KMS-11 (cell line): ENCODE results near the gene DDAH1.

Experiments used
- H2AFZ ChIP-seq: fragments of 200-600 bp; sonication (generic); 2 replicates; pipeline ENCODE4 v1.6.1; 2016; ENCODE audit warnings: antibody characterized with exemption, mixed run types, low read depth
- H3K27ac ChIP-seq: fragments of 200-600 bp; sonication (generic); 2 replicates; pipeline ENCODE4 v1.6.1; 2016; ENCODE audit warnings: mild to moderate bottlenecking, mixed run types
- H3K27me3 ChIP-seq: fragments of 200-600 bp; sonication (generic); 2 replicates; pipeline ENCODE4 v1.6.1; 2017; ENCODE audit warnings: mild to moderate bottlenecking, low read depth, mixed run types, moderate library complexity; ENCODE audit not compliant: insufficient read depth
- H3K36me3 ChIP-seq: fragments of 200-600 bp; sonication (generic); 2 replicates; pipeline ENCODE4 v1.6.1; 2017; ENCODE audit warnings: mild to moderate bottlenecking, mixed run types; ENCODE audit not compliant: insufficient read depth
- H3K4me1 ChIP-seq: fragments of 200-600 bp; sonication (generic); 2 replicates; pipeline ENCODE4 v1.6.1; 2016; ENCODE audit warnings: mild to moderate bottlenecking, low read depth, mixed run types; ENCODE audit not compliant: poor library complexity, severe bottlenecking
- H3K4me2 ChIP-seq: fragments of 200-600 bp; sonication (generic); 2 replicates; pipeline ENCODE4 v1.7.0; 2016; ENCODE audit warnings: mild to moderate bottlenecking, mixed run types
- H3K4me3 ChIP-seq: fragments of 200-600 bp; sonication (generic); IDR thresholded peaks from 2 replicates; pipeline ENCODE4 v1.6.1; 2017; ENCODE audit warnings: low read depth, low read length, mixed read lengths; ENCODE audit not compliant: insufficient read depth
- H3K79me2 ChIP-seq: fragments of 200-600 bp; sonication (generic); 2 replicates; pipeline ENCODE4 v1.6.1; 2016; ENCODE audit warnings: low read depth, mixed run types; ENCODE audit not compliant: insufficient read depth
- H3K9ac ChIP-seq: fragments of 200-600 bp; sonication (generic); 2 replicates; pipeline ENCODE4 v1.6.1; 2016; ENCODE audit warnings: mild to moderate bottlenecking, mixed run types
- H4K20me1 ChIP-seq: fragments of 200-600 bp; sonication (generic); 2 replicates; pipeline ENCODE4 v1.6.1; 2016; ENCODE audit warnings: mild to moderate bottlenecking, mixed run types; ENCODE audit not compliant: insufficient read depth
- CTCF ChIP-seq: fragments of 200-600 bp; sonication (generic); conservative IDR thresholded peaks from 2 replicates; pipeline ENCODE4 v1.6.1; 2017; ENCODE audit warnings: low read depth, mild to moderate bottlenecking, antibody characterized with exemption, low read length, moderate library complexity, mixed read lengths

Gene DDAH1

GRCh38 chr1:85371021-85371420, 93.9 kb downstream of the DDAH1 start:
- Histone ChIP-seq H3K4me3 (no peak overlapping the region), H3K36me3 (no peaks in the 10 kb centered on the region), H3K27ac (no peak overlapping the region), H3K9ac (no peak overlapping the region), H3K4me2 (no peak overlapping the region), H4K20me1 (no peaks in the 10 kb centered on the region), H3K27me3 (no peaks in the 10 kb centered on the region), H3K79me2 (no peaks in the 10 kb centered on the region), H3K4me1 (no peaks in the 10 kb centered on the region), H2AFZ (no peak overlapping the region)
- no peak for TF ChIP-seq CTCF

- Histone ChIP-seq H3K4me2 (no peak overlapping the region), H3K9ac (no peak overlapping the region)
Measured at GRCh38 chr1:85368073-85368770, 96.7 kb downstream of the DDAH1 start.

GRCh38 chr1:85366391-85367170, 98.4 kb downstream of the DDAH1 start:
- Histone ChIP-seq H3K36me3 (no peaks in the 10 kb centered on the region), H3K27ac (no peak overlapping the region), H3K4me1 (peaks cover 34% of the 10 kb centered on the region), H3K9ac (no peak overlapping the region), H3K4me2 (no peak overlapping the region), H3K27me3 (no peaks in the 10 kb centered on the region), H3K4me3 (no peak overlapping the region), H4K20me1 (no peaks in the 10 kb centered on the region), H2AFZ (no peak overlapping the region), H3K79me2 (no peaks in the 10 kb centered on the region)
- no peak for TF ChIP-seq CTCF

More at GRCh38 chr1:85368073-85368770, 96.7 kb downstream of the DDAH1 start:
- Histone ChIP-seq H3K36me3 (no peaks in the 10 kb centered on the region), H3K27me3 (no peaks in the 10 kb centered on the region), H3K4me1 (peaks cover 18% of the 10 kb centered on the region), H3K79me2 (no peaks in the 10 kb centered on the region), H2AFZ (no peak overlapping the region), H3K4me3 (no peak overlapping the region), H4K20me1 (no peaks in the 10 kb centered on the region), H3K27ac (no peak overlapping the region)
- no peak for TF ChIP-seq CTCF

GRCh38 chr1:85365851-85366250, 99.1 kb downstream of the DDAH1 start:
- no peaks in the 10 kb centered on the region for H3K27me3 ChIP-seq
- no peak for TF ChIP-seq CTCF
- no peaks in the 10 kb centered on the region for H3K79me2 ChIP-seq
- H3K4me3 ChIP-seq = no peak overlapping the region
- no peak overlapping the region for H3K9ac ChIP-seq
- no peaks in the 10 kb centered on the region for H4K20me1 ChIP-seq
- H2AFZ ChIP-seq = no peak overlapping the region
- no peaks in the 10 kb centered on the region for H3K36me3 ChIP-seq
- H3K27ac ChIP-seq = no peak overlapping the region
- H3K4me1 ChIP-seq = peaks cover 37% of the 10 kb centered on the region
- H3K4me2 ChIP-seq = no peak overlapping the region
